ENCODE measurements around the gene SLFN5. TPM values are rescaled to one million over a fixed set of nuclear protein-coding genes. Genes with fewer than 3 reads are reported as not detected.

The SLFN5 gene
- total and polyA plus RNA-seq, 4 donors: 8.5 to 51.7 (median 30.8) TPM

- WGBS, 2 donors: 51% methylated on average over 5 of the region's 5 CpGs
- no peak overlapping the region for H3K4me3 ChIP-seq
- ATAC-seq (ENCODE audit: insufficient read depth, low FRiP score) (no peak), DNase-seq (no peak)
- H3K4me1 ChIP-seq (ENCODE audit: control insufficient read depth in 5 of 5, insufficient read depth in 5 of 5, low read length in 5 of 5): peaks cover 0 to 2% (median 0%) of the 10 kb centered on the region in 5 donors
- H3K27me3 ChIP-seq (ENCODE audit: control insufficient read depth in 3 of 3, insufficient read depth in 3 of 3, low read length in 2 of 3): peaks cover 0 to 16% (median 5%) of the 10 kb centered on the region in 3 donors
- no peak overlapping the region for H3K9ac ChIP-seq (ENCODE audit: insufficient read depth in 1 of 2, low read length in 2 of 2)
- no peaks in the 10 kb centered on the region for H3K36me3 ChIP-seq (ENCODE audit: control insufficient read depth in 4 of 4, insufficient read depth in 4 of 4, low read length in 4 of 4)
- peak overlapping the region in 1 of 2 donors; percentile 64 for H3K27ac ChIP-seq (ENCODE audit: low read depth in 1 of 2, low read length in 1 of 2)
- no peaks in the 10 kb centered on the region for H3K9me3 ChIP-seq (ENCODE audit: control insufficient read depth in 4 of 4, insufficient read depth in 3 of 4, low read length in 3 of 4)
- no peak for TF ChIP-seq CTCF (IDR thresholded peaks at IDR 0.05; ENCODE audit: control extremely low read depth, extremely low read depth)
These were observed 28.1 kb upstream of the SLFN5 start for GRCh38 chr17:35214631-35215273.

DNA sequence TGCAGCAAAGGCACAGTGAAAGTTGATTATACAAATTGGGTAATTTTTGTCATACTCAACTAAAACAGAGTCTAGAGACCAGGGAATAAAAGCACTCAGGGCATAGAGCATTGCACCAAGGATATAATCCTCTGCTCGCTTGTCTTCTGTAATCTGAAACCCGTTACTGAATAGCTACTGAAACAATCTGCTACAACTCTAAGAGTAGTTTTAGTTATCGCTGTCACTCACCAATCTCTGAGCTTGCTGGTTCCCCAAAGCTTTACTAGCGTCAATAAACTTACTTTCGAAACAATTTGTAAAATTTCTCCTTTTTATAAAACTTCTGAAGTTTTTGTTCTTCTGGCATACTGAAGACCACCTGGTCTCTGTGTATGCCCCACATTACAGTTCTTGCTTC is 25.8 kb upstream of the SLFN5 start:
- Histone ChIP-seq H3K36me3 (ENCODE audit: control insufficient read depth in 4 of 4, insufficient read depth in 4 of 4, low read length in 4 of 4) (no peaks in the 10 kb centered on the region), H3K27ac (ENCODE audit: low read depth in 1 of 2, low read length in 1 of 2) (no peak overlapping the region), H3K4me3 (no peak overlapping the region), H3K4me1 (ENCODE audit: control insufficient read depth in 5 of 5, insufficient read depth in 5 of 5, low read length in 5 of 5) (peaks cover 0 to 2% (median 0%) of the 10 kb centered on the region in 5 donors), H3K27me3 (ENCODE audit: control insufficient read depth in 3 of 3, insufficient read depth in 3 of 3, low read length in 2 of 3) (peaks cover 0 to 14% (median 8%) of the 10 kb centered on the region in 3 donors), H3K9me3 (ENCODE audit: control insufficient read depth in 4 of 4, insufficient read depth in 3 of 4, low read length in 3 of 4) (no peaks in the 10 kb centered on the region), H3K9ac (ENCODE audit: insufficient read depth in 1 of 2, low read length in 2 of 2) (no peak overlapping the region)
- DNase-seq (no peak), ATAC-seq (ENCODE audit: insufficient read depth, low FRiP score) (no peak)
- no peak for TF ChIP-seq CTCF (IDR thresholded peaks at IDR 0.05; ENCODE audit: control extremely low read depth, extremely low read depth)
- 76 to 88% methylated on average over 5 of the region's 5 CpGs for WGBS, 2 donors

DNA sequence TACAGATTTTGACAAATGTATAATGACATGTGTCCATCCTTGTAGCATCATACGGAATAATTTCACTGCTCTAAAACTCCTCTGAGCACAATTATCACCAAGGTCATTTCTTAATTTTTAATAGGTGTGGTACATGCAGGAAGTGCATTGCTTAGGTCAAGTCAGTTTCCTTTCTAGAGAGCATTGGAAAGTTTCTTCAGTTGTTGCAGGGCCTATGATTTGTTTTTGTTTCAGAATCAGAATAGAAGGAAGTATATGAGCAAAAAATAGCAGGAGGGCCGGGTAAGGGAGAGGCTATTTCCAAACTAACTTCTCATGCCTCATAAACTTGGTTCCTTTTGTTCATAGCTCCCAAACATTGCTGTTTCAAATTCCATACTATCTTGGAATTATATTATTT is 24.0 kb upstream of the SLFN5 start:
- H3K36me3 ChIP-seq (ENCODE audit: control insufficient read depth in 4 of 4, insufficient read depth in 4 of 4, low read length in 4 of 4): no peaks in the 10 kb centered on the region
- peaks cover 0 to 5% (median 0%) of the 10 kb centered on the region in 4 donors for H3K9me3 ChIP-seq (ENCODE audit: control insufficient read depth in 4 of 4, insufficient read depth in 3 of 4, low read length in 3 of 4)
- 43 to 44% methylated on average over 2 of the region's 2 CpGs for WGBS, 2 donors
- ATAC-seq (ENCODE audit: insufficient read depth, low FRiP score): no peak
- H3K9ac ChIP-seq (ENCODE audit: insufficient read depth in 1 of 2, low read length in 2 of 2): no peak overlapping the region
- peaks cover 0 to 2% (median 0%) of the 10 kb centered on the region in 5 donors for H3K4me1 ChIP-seq (ENCODE audit: control insufficient read depth in 5 of 5, insufficient read depth in 5 of 5, low read length in 5 of 5)
- H3K27me3 ChIP-seq (ENCODE audit: control insufficient read depth in 3 of 3, insufficient read depth in 3 of 3, low read length in 2 of 3): peaks cover 0 to 14% (median 8%) of the 10 kb centered on the region in 3 donors
- TF ChIP-seq CTCF (IDR thresholded peaks at IDR 0.05; ENCODE audit: control extremely low read depth, extremely low read depth): no peak
- H3K27ac ChIP-seq (ENCODE audit: low read depth in 1 of 2, low read length in 1 of 2): peak overlapping the region in 1 of 2 donors; percentile 53
- H3K4me3 ChIP-seq: no peak overlapping the region
- no peak for DNase-seq

All from lung (tissue), 12 donors.